IPS-15b (cell line): ENCODE data around the gene RPS6KA5.
"Not testable (repeated sequence)": the region's sequence is repeated elsewhere in the genome, so short reads cannot be mapped to it uniquely, and the experiment has no call there.

Experiments used
- H3K27me3 ChIP-seq: one replicate; pipeline ENCODE4 v1.6.1; 2013; ENCODE audit warnings: low read length; ENCODE audit not compliant: control insufficient read depth, insufficient read depth
- H3K36me3 ChIP-seq: one replicate; pipeline ENCODE4 v1.6.1; 2013; ENCODE audit warnings: low read length; ENCODE audit not compliant: control insufficient read depth, insufficient read depth
- H3K4me1 ChIP-seq: one replicate; pipeline ENCODE4 v1.6.1; 2013; ENCODE audit warnings: mild to moderate bottlenecking, low read length; ENCODE audit not compliant: control insufficient read depth, insufficient read depth
- H3K4me3 ChIP-seq: one replicate; pipeline ENCODE4 v1.5.1; 2013; ENCODE audit warnings: low read depth, low read length
- H3K9ac ChIP-seq: one replicate; pipeline ENCODE4 v1.6.1; 2013; ENCODE audit warnings: low read depth, mild to moderate bottlenecking, low read length
- H3K9me3 ChIP-seq: one replicate; pipeline ENCODE4 v1.6.1; 2013; ENCODE audit warnings: mild to moderate bottlenecking, low read length; ENCODE audit not compliant: control insufficient read depth, insufficient read depth

Gene RPS6KA5

DNA sequence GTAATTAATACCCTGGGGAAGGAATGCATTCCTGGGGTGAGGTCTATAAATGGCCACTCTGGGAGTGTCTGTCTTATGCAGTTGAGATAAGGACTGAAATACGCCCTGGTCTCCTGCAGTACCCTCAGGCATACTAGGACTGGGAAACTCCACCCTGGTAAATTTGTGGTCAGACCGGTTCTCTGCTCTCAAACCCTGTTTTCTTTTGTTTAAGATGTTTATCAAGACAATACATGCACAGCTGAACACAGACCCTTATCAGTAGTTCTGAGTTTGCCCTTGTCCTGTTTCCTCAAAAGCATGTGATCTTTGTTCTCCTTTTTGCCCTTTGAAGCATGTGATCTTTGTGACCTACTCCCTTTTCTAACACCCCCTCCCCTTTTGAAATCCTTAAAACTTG, 106.8 kb downstream of the RPS6KA5 start:
- not testable (repeated sequence) for H3K4me3 ChIP-seq

DNA sequence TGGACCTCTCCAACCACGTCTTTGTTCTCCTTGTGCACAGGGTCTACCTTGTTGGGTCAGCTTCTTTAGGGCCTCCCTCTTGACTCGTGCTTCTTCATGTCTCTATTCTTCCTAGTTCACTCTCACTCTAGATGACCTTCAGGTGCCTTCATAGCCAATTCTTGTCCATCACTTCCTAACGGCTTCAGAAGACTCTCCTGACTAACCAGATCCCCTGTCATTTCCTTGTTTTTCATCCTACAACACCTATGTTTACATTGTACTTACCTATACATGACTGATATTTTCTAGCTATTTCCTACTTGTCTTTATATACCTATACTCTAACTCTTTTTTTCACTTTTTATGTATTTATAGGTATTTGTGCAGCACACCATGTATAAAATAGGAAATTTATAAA, 117.1 kb downstream of the RPS6KA5 start:
- peaks cover 4% of the 10 kb centered on the region for H3K9me3 ChIP-seq
- H3K4me1 ChIP-seq: no peaks in the 10 kb centered on the region
- H3K4me3 ChIP-seq: no peak overlapping the region
- no peaks in the 10 kb centered on the region for H3K36me3 ChIP-seq
- no peak overlapping the region for H3K9ac ChIP-seq
- peaks cover 2% of the 10 kb centered on the region for H3K27me3 ChIP-seq

More for the DNA sequence above, 106.8 kb downstream of the RPS6KA5 start:
- H3K27me3 ChIP-seq, H3K9me3 ChIP-seq, H3K9ac ChIP-seq, H3K36me3 ChIP-seq, H3K4me1 ChIP-seq: not testable (repeated sequence)

DNA sequence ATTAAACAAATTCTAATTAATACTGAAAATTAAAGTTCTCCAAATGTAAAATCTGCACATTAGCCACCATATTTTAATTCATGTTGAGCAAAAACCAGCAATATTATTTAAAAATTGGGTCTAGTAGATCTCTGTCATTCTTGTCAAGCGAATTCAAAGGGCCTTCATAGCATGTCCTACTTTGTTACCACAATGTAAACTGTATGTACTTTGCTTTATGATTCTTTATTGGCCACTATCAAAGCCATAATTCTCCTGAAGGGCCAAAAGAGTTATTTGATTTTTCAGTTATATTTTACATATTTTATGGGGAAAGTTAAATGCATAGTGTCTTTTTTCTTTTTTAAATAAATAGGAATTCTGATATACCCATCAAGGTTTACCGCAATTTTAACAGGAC, 117.9 kb downstream of the RPS6KA5 start:
- H3K4me1 ChIP-seq: no peaks in the 10 kb centered on the region
- no peaks in the 10 kb centered on the region for H3K36me3 ChIP-seq
- H3K9me3 ChIP-seq: peaks cover 5% of the 10 kb centered on the region
- no peak overlapping the region for H3K9ac ChIP-seq
- H3K27me3 ChIP-seq: peaks cover 2% of the 10 kb centered on the region
- H3K4me3 ChIP-seq: no peak overlapping the region

DNA sequence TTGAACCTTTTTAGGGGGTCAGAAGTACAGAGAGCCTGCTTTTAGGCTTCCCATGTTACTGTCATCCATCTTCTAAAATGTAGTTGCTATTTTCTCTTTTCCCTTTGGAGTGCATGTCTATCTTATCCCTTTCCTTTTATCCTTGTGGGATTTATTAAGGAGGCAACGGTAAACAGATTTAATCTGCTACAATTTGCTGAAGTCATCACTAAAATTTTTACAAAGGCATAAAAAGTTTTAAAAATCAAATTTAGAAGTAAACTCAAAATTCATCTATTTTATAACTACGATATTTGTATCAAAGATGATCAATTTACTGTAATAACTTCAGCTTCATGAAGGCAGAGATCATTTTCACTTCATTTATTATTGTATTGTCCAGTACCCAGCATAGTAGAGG, 118.7 kb downstream of the RPS6KA5 start:
- Histone ChIP-seq H3K9ac (no peak overlapping the region), H3K27me3 (peaks cover 2% of the 10 kb centered on the region)

DNA sequence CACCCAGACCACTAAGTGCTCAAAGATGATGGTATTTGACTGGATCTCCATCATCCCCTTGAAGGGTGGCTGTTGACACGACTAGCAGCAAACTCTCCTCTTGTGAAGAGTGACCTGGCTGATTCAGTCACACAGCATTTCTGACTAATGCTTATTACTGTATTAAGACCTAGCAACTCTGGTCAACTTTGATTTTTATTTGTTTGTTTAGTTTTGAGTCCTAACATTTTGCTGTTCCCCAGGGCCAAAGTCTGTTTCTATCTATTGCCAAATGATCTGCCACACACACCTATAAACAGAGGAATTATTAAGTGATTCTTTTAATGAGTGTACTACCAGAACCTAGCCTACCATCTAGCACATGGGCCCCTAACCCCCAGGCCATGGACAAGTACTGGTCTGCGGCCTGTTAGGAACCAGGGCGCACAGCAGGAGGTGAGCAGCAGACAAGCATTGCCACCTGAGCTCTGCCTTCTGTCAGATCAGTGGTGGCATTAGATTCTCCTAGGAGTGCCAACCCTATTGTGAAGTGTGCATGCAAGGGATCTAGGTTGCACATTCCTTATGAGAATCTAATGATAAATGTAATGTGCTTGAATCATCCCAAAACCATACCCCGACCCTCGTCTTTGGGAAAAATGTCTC, 120.0 kb downstream of the RPS6KA5 start:
- H3K27me3 ChIP-seq: peaks cover 2% of the 10 kb centered on the region
- H3K36me3 ChIP-seq: no peaks in the 10 kb centered on the region
- no peaks in the 10 kb centered on the region for H3K4me1 ChIP-seq
- H3K9me3 ChIP-seq: peaks cover 5% of the 10 kb centered on the region
- no peak overlapping the region for H3K9ac ChIP-seq
- no peak overlapping the region for H3K4me3 ChIP-seq

More for the DNA sequence above, 118.7 kb downstream of the RPS6KA5 start:
- no peaks in the 10 kb centered on the region for H3K4me1 ChIP-seq
- peaks cover 5% of the 10 kb centered on the region for H3K9me3 ChIP-seq
- no peaks in the 10 kb centered on the region for H3K36me3 ChIP-seq
- no peak overlapping the region for H3K4me3 ChIP-seq

GRCh38 chr14:90939252-90939795, 121.1 kb downstream of the RPS6KA5 start:
- H3K9me3 ChIP-seq, H3K27me3 ChIP-seq, H3K4me3 ChIP-seq, H3K4me1 ChIP-seq, H3K9ac ChIP-seq, H3K36me3 ChIP-seq: not testable (repeated sequence)

DNA sequence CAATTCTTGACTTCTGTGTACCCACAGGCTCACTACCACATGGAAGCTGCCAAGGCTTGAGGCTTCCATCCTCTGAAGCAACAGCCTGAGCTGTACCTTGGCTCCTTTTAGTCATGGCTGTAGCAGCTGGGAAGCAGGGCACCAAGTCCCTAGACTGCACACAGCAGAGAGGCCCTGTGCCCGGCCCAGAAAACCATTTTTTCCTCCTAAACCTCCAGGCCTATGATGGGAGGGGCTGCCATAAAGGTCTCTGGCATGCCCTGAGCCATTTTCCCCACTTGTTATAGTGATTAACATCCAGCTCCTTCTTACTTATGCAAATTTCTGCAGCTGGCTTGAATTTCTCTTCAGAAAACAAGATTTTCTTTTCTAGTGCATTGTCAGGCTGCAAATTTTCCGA, 121.8 kb downstream of the RPS6KA5 start:
- Histone ChIP-seq H3K27me3 (peaks cover 2% of the 10 kb centered on the region), H3K9me3 (peaks cover 5% of the 10 kb centered on the region), H3K4me3 (no peak overlapping the region), H3K36me3 (no peaks in the 10 kb centered on the region), H3K9ac (no peak overlapping the region), H3K4me1 (no peaks in the 10 kb centered on the region)

DNA sequence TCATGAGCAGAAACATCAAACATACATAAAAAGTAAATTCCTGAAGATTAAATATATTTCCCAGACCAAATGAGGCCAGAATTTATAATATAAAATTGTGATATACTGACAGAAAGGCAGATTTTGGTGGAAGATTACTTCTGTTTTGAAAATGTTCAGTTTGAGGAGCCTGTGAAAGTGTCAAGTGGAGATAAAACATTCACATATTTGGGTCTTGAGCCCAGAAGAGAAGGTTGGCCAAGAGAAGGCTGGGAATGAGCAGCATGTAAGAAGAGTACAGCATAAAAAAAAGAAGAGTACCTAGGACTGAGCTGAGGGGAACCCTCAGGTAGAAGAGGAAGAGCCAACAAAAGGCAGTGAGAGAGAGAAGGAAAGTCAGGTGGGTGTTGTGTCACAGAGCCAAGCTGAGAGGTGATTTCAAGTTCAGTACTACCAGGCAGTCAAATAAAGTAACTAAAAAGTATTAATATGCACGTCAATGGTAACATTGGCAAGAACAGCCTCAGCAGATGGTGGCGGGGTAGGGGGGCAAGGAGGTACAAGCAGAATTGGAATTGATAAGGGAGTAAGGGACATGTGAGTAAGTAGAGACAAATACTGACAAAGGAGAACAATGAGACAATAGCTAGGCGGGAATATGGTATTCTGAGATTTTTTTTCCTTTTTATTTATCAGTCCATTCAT, 123.5 kb downstream of the RPS6KA5 start:
- Histone ChIP-seq H3K9me3 (peaks cover 5% of the 10 kb centered on the region), H3K4me3 (no peak overlapping the region), H3K9ac (no peak overlapping the region), H3K27me3 (peaks cover 2% of the 10 kb centered on the region), H3K4me1 (no peaks in the 10 kb centered on the region), H3K36me3 (no peaks in the 10 kb centered on the region)

- Histone ChIP-seq H3K9ac (no peak overlapping the region), H3K4me1 (no peaks in the 10 kb centered on the region), H3K4me3 (no peak overlapping the region), H3K27me3 (no peaks in the 10 kb centered on the region), H3K9me3 (no peaks in the 10 kb centered on the region), H3K36me3 (no peaks in the 10 kb centered on the region)
Observed at GRCh38 chr14:90924621-90925340, 135.7 kb downstream of the RPS6KA5 start.

- Histone ChIP-seq H3K4me1 (no peaks in the 10 kb centered on the region), H3K9me3 (no peaks in the 10 kb centered on the region), H3K27me3 (no peaks in the 10 kb centered on the region), H3K9ac (no peak overlapping the region), H3K4me3 (no peak overlapping the region), H3K36me3 (no peaks in the 10 kb centered on the region)
Observed at GRCh38 chr14:90922141-90922540, 138.3 kb downstream of the RPS6KA5 start.

GRCh38 chr14:90911121-90911520, 149.3 kb downstream of the RPS6KA5 start:
- H3K9me3 ChIP-seq: no peaks in the 10 kb centered on the region
- H3K9ac ChIP-seq: no peak overlapping the region
- H3K27me3 ChIP-seq: no peaks in the 10 kb centered on the region
- no peak overlapping the region for H3K4me3 ChIP-seq
- no peaks in the 10 kb centered on the region for H3K4me1 ChIP-seq
- no peaks in the 10 kb centered on the region for H3K36me3 ChIP-seq
